CD14-positive monocyte (primary cell): ENCODE measurements around the gene SLC1A6. TPM values are rescaled to one million over a fixed set of nuclear protein-coding genes. Genes with fewer than 3 reads are reported as not detected.

Source experiments
- DNase-seq, 3 donors: peaks; one replicate each; pipeline ENCODE4 v3.0.0-alpha.2; 2011 to 2022
- H2AFZ ChIP-seq: 2 replicates; pipeline ENCODE4 v1.6.0; 2012; ENCODE audit warnings: mild to moderate bottlenecking, low read depth, low read length, inconsistent platforms; ENCODE audit not compliant: insufficient read depth, poor library complexity, severe bottlenecking
- H3K27ac ChIP-seq, 2 donors: 1 replicate in 1 of 2; 2 replicates in 1 of 2; pipeline ENCODE4 v1.5.1; 2012 to 2013; ENCODE audit warnings: low read length in 2 of 2, control low read depth in 1 of 2, inconsistent platforms in 1 of 2, low read depth in 1 of 2, mild to moderate bottlenecking in 1 of 2
- H3K27me3 ChIP-seq, 2 donors: one replicate each; pipeline versions ENCODE4 v1.6.0 to v1.6.1; 2011 to 2013; ENCODE audit warnings: low read length in 2 of 2; ENCODE audit not compliant: control insufficient read depth in 2 of 2, insufficient read depth in 2 of 2
- H3K36me3 ChIP-seq, 2 donors: replicated peaks in 1 of 2; 1 replicate in 1 of 2; 2 replicates in 1 of 2; pipeline versions ENCODE4 v1.5.1 to v1.6.1; 2012 to 2013; ENCODE audit warnings: low read length in 2 of 2, control low read depth in 1 of 2, inconsistent platforms in 1 of 2, mild to moderate bottlenecking in 1 of 2; ENCODE audit not compliant: insufficient read depth in 2 of 2, control insufficient read depth in 1 of 2
- H3K4me1 ChIP-seq, 2 donors: 1 replicate in 1 of 2; 2 replicates in 1 of 2; pipeline versions ENCODE4 v1.5.1 to v1.6.1; 2012 to 2013; ENCODE audit warnings: low read length in 2 of 2, control low read depth in 1 of 2, inconsistent platforms in 1 of 2, mild to moderate bottlenecking in 1 of 2, moderate library complexity in 1 of 2; ENCODE audit not compliant: insufficient read depth in 2 of 2, control insufficient read depth in 1 of 2
- H3K4me2 ChIP-seq: replicated peaks from 2 replicates; pipeline ENCODE3; 2012; ENCODE audit warnings: low read length, moderate library complexity, mild to moderate bottlenecking; ENCODE audit not compliant: poor library complexity, severe bottlenecking; ENCODE audit errors: extremely low read depth
- H3K4me3 ChIP-seq, 3 experiments: fragments of 200-600 bp in 1 of 3; sonication (generic) in 1 of 3; replicated peaks in 1 of 3; 1 replicate in 2 of 3; 2 replicates in 1 of 3; pipeline ENCODE4 v1.5.1; 2011 to 2013; ENCODE audit warnings: low read length in 3 of 3, mild to moderate bottlenecking in 3 of 3, control low read depth in 2 of 3, low read depth in 2 of 3, inconsistent platforms in 1 of 3, moderate library complexity in 1 of 3
- H3K79me2 ChIP-seq: 2 replicates; pipeline ENCODE4 v1.6.0; 2012; ENCODE audit warnings: mild to moderate bottlenecking, control low read depth, inconsistent platforms, low read length, moderate library complexity; ENCODE audit not compliant: insufficient read depth
- H3K9ac ChIP-seq: 2 replicates; pipeline ENCODE4 v1.6.0; 2017; ENCODE audit warnings: low read length, mild to moderate bottlenecking; ENCODE audit not compliant: insufficient read depth, poor library complexity, severe bottlenecking
- H3K9me3 ChIP-seq, 2 donors: replicated peaks in 1 of 2; 1 replicate in 1 of 2; 2 replicates in 1 of 2; pipeline versions ENCODE4 v1.5.1 to v1.6.1; 2012 to 2013; ENCODE audit warnings: low read length in 2 of 2, control low read depth in 1 of 2; ENCODE audit not compliant: control insufficient read depth in 1 of 2, insufficient read depth in 1 of 2
- H4K20me1 ChIP-seq: 2 replicates; pipeline ENCODE4 v1.6.0; 2012; ENCODE audit warnings: mild to moderate bottlenecking, low read length, control low read depth, moderate library complexity; ENCODE audit not compliant: insufficient read depth
- H3K27ac Mint-ChIP-seq, 7 donors: one replicate each; pipeline ENCODE4 v1.8.0; 2020; ENCODE audit warnings: mild to moderate bottlenecking in 7 of 7, mixed read lengths in 7 of 7, moderate library complexity in 6 of 7, inconsistent platforms in 2 of 7
- H3K27me3 Mint-ChIP-seq, 3 donors: one replicate each; pipeline ENCODE4 v1.8.0; 2021 to 2022; ENCODE audit warnings: low read depth in 3 of 3, mild to moderate bottlenecking in 3 of 3, mixed read lengths in 3 of 3, moderate library complexity in 3 of 3, inconsistent platforms in 1 of 3
- H3K36me3 Mint-ChIP-seq, 2 donors: one replicate each; pipeline ENCODE4 v1.8.0; 2020; ENCODE audit warnings: mixed read lengths in 2 of 2, inconsistent platforms in 1 of 2, mild to moderate bottlenecking in 1 of 2
- H3K4me1 Mint-ChIP-seq: one replicate; pipeline ENCODE4 v1.8.0; 2020; ENCODE audit warnings: mild to moderate bottlenecking, mixed read lengths
- H3K4me3 Mint-ChIP-seq, 2 donors: one replicate each; pipeline ENCODE4 v1.8.0; 2020; ENCODE audit warnings: mild to moderate bottlenecking in 2 of 2, mixed read lengths in 2 of 2, moderate library complexity in 1 of 2
- H3K9me3 Mint-ChIP-seq, 7 donors: one replicate each; pipeline ENCODE4 v1.8.0; 2020 to 2022; ENCODE audit warnings: mixed read lengths in 7 of 7, mild to moderate bottlenecking in 6 of 7, moderate library complexity in 6 of 7, inconsistent platforms in 2 of 7
- CTCF ChIP-seq: fragments of 200-600 bp; IDR thresholded peaks from one replicate; pipeline ENCODE4 v1.8.0; 2022; ENCODE audit warnings: antibody characterized with exemption, mild to moderate bottlenecking
- WGBS: methylation state at CpG from one replicate; pipeline ENCODE4 v1.1.5; 2013; ENCODE audit warnings: missing lambda C conversion rate; ENCODE audit not compliant: insufficient coverage; 5-methylcytosine and 5-hydroxymethylcytosine counted together
- intact Hi-C, 2 donors: fragments of 100-400 bp; cut with micrococcal nuclease; formaldehyde crosslinking; loops; one replicate each; pipeline versions ENCODE4 v1.15.0 to v1.15.1; 2023
- polyA plus RNA-seq, 3 donors: library from polyadenylated mRNA; depleted of rRNA in 1 of 3; unstranded in 2 of 3; stranded (reverse) in 1 of 3; fragments of 300-500 nt in 2 of 3; fragments of >200 nt in 1 of 3; fragmentation: Illumina TruSeq in 2 of 3; gene quantifications; 1 replicate in 2 of 3; 2 replicates in 1 of 3; pipeline ENCODE4 v1.2.3, GENCODE V29; 2012 to 2021

The SLC1A6 gene
- polyA plus RNA-seq, 3 donors = not detected

DNA sequence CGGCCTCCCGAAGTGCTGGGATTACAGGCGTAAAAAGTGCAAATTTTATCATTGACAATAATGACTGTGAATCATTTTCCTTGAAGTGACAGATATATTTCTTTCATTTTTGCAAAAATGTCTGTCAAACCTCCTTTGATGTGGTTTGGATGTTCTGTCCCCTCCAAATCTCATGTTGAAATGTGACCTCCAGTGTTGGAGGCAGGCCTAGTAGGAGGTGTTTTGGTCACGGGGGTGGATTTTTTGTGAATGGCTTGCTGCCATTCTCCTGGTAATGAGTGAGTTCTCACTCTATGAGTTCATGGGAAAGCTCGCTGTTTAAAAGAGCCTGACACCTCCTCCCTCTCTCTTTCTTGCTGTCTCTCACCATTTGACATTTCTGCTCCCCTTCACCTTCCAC is 5.5 kb upstream of the SLC1A6 start:
- intact Hi-C loops = no loop called here

DNA sequence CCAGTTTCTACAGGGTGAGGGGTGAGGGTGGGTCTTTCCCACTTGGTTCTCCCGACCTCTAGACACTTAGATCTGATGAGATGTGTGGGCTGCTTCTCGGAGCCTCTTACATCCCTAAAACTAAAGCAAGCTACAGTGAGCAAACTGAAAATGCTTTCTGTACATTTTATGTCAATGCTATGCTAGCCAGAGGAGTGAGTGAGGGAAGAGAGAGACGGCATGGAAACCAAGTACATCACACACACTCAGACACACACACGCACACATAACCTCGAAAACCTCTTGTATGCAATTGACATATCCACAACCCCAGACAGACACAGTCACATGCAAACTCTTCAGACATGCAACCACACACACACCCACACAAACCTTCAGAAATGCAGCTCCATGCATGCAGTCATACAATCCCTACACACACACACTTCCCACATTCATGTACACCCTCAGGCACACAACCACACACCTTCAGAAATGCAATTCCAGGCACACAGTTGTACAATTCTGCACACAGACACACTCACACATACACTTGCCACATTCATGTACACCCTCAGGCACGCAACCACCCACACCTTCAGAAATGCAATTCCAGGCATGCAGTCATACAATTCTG is 1.4 kb downstream of the SLC1A6 start:
- Mint-ChIP-seq H3K27me3 (peaks cover 42 to 62% (median 42%) of the 10 kb centered on the region in 3 donors), H3K27ac (no peak overlapping the region), H3K4me1 (no peaks in the 10 kb centered on the region), H3K9me3 (peaks cover 0 to 5% (median 3%) of the 10 kb centered on the region in 7 donors), H3K36me3 (peaks cover 0 to 11% of the 10 kb centered on the region in 2 donors), H3K4me3 (peak overlapping the region in 1 of 2 donors; percentile 60)
- Histone ChIP-seq H3K9ac (no peak overlapping the region), H3K27me3 (peaks cover 33 to 49% of the 10 kb centered on the region in 2 donors), H3K36me3 (no peaks in the 10 kb centered on the region), H3K79me2 (no peaks in the 10 kb centered on the region), H2AFZ (no peak overlapping the region), H3K4me1 (no peaks in the 10 kb centered on the region), H3K9me3 (peaks cover 0 to 18% of the 10 kb centered on the region in 2 donors), H3K27ac (no peak overlapping the region), H4K20me1 (no peaks in the 10 kb centered on the region), H3K4me2 (no peak overlapping the region), H3K4me3 (no peak overlapping the region)
- no peak for DNase-seq
- TF ChIP-seq CTCF = no peak
- 77% methylated on average over 3 of the region's 6 CpGs for WGBS
- intact Hi-C loops = no loop called here

More for the DNA sequence above, 5.5 kb upstream of the SLC1A6 start:
- Histone ChIP-seq H3K27me3 (peaks cover 12 to 16% of the 10 kb centered on the region in 2 donors), H3K79me2 (no peaks in the 10 kb centered on the region), H4K20me1 (no peaks in the 10 kb centered on the region), H3K9me3 (no peaks in the 10 kb centered on the region), H3K27ac (no peak overlapping the region), H2AFZ (no peak overlapping the region), H3K4me3 (no peak overlapping the region), H3K4me2 (no peak overlapping the region), H3K36me3 (no peaks in the 10 kb centered on the region), H3K9ac (no peak overlapping the region), H3K4me1 (no peaks in the 10 kb centered on the region)
- Mint-ChIP-seq H3K4me3 (no peak overlapping the region), H3K27me3 (peaks cover 16 to 32% (median 20%) of the 10 kb centered on the region in 3 donors), H3K27ac (no peak overlapping the region), H3K4me1 (no peaks in the 10 kb centered on the region), H3K36me3 (no peaks in the 10 kb centered on the region), H3K9me3 (peaks cover 0 to 5% (median 0%) of the 10 kb centered on the region in 7 donors)
- TF ChIP-seq CTCF = no peak
- WGBS = 100% methylated on average over 2 of the region's 5 CpGs
- DNase-seq = no peak
